SU-DHL-6 (cell line): ENCODE results near the gene TNFRSF18.

ENCODE experiments used
- EZH2phosphoT487 ChIP-seq: fragments of 200-600 bp; sonication (generic), shearing (Covaris generic); conservative IDR thresholded peaks from 2 replicates; pipeline ENCODE4 v1.6.1; 2018; ENCODE audit warnings: mild to moderate bottlenecking, antibody characterized with exemption, low read length, moderate library complexity, mixed read lengths
- TF ChIP-seq, protein P1 (sequence below): fragments of 200-600 bp; sonication (generic); IDR thresholded peaks from one replicate; pipeline ENCODE4 v1.5.1; 2017; ENCODE audit warnings: antibody characterized with exemption, mild to moderate bottlenecking, low read length, moderate library complexity; ENCODE audit not compliant: insufficient read depth, poor library complexity, severe bottlenecking

DNA sequence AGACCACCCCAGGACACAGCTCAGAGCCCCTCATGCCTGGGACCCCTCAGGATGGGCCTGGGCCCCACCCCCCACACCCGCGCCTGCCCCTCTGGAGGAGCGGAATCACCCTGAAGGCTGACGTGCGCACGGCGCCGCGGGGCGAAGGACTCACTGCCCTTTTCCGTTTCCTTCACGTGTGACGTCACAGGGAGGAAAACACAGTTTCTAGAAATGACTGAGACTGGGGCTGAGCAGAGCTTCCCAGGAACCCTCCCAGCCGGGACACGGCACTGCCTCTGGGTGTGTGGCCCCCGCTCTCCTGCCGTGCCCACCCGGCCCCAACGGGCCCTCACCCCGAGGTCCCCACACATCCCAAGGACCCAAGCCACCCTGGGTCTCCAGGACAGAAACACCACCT, 12.9 kb upstream of the TNFRSF18 start:
- TF ChIP-seq, protein P1, sequence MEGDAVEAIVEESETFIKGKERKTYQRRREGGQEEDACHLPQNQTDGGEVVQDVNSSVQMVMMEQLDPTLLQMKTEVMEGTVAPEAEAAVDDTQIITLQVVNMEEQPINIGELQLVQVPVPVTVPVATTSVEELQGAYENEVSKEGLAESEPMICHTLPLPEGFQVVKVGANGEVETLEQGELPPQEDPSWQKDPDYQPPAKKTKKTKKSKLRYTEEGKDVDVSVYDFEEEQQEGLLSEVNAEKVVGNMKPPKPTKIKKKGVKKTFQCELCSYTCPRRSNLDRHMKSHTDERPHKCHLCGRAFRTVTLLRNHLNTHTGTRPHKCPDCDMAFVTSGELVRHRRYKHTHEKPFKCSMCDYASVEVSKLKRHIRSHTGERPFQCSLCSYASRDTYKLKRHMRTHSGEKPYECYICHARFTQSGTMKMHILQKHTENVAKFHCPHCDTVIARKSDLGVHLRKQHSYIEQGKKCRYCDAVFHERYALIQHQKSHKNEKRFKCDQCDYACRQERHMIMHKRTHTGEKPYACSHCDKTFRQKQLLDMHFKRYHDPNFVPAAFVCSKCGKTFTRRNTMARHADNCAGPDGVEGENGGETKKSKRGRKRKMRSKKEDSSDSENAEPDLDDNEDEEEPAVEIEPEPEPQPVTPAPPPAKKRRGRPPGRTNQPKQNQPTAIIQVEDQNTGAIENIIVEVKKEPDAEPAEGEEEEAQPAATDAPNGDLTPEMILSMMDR, result no peak
- no peak for TF ChIP-seq EZH2phosphoT487
